Measurements from ENCODE around the gene CD86.
"Not testable (repeated sequence)": the region's sequence is repeated elsewhere in the genome, so short reads cannot be mapped to it uniquely, and the experiment has no call there.

CD86 gene, protein sequence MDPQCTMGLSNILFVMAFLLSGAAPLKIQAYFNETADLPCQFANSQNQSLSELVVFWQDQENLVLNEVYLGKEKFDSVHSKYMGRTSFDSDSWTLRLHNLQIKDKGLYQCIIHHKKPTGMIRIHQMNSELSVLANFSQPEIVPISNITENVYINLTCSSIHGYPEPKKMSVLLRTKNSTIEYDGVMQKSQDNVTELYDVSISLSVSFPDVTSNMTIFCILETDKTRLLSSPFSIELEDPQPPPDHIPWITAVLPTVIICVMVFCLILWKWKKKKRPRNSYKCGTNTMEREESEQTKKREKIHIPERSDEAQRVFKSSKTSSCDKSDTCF

GRCh38 chr3:122055215-122055614 lies at the start of gene CD86:
Gene CD86 (plus strand): TSS chr3:122055362. CDS start chr3:122055490, 128 bp downstream.
- no peak for DNase-seq (ENCODE audit: low read depth, low spot score)

GRCh38 chr3:122006267-122006666 lies 48.9 kb upstream of the CD86 start:
- no peak for DNase-seq (ENCODE audit: low read depth, low spot score)

- no peak for DNase-seq (ENCODE audit: low read depth, low spot score)
Observed at GRCh38 chr3:122008166-122008565, 47.0 kb upstream of the CD86 start.

GRCh38 chr3:122010506-122010905 lies 44.7 kb upstream of the CD86 start:
- DNase-seq (ENCODE audit: low read depth, low spot score): no peak

GRCh38 chr3:122011396-122011795 lies 43.8 kb upstream of the CD86 start:
- no peak for DNase-seq (ENCODE audit: low read depth, low spot score)

DNA sequence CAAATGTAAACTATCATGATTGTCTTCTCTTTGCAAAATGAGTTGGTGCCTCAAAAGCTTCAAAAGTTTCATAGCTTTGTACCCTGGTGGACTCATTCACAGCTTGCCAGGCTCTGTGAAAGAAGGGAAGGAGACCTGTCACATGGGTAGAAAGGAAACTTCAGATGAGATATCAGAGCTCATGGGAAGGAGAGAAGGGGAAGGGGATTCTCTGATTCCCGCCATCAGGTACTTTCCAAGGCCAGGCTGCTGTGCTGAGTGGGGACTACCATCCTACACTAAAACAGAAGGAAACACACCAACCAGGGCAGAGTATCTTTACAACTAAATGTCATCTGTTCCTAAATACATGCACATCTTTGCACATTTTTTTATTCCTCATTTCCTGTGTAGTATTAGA lies 42.3 kb upstream of the CD86 start:
- no peak for DNase-seq (ENCODE audit: low read depth, low spot score)

GRCh38 chr3:122013448-122013925 lies 41.7 kb upstream of the CD86 start:
- no peak for DNase-seq (ENCODE audit: low read depth, low spot score)

GRCh38 chr3:122014741-122015140 lies 40.4 kb upstream of the CD86 start:
- DNase-seq (ENCODE audit: low read depth, low spot score): no peak

DNA sequence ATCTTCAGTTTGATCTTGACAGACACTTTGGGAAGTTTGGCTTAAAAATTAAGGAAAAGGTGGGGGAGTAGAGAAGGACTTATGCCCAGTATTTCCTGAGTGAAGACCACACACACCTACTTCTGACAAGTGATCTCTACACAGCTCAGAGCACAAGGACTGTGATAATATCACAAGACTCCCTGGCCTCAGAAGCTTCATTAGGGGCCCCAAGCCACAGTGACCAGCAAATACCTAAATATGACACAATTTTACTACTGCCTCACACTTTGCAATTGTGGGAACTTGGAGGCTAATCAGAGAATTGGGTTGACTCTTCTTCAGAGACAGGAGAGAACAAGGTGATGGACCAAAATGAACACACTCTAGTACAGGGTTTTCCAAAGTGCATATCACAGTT lies 35.7 kb upstream of the CD86 start:
- DNase-seq (ENCODE audit: low read depth, low spot score): no peak

DNA sequence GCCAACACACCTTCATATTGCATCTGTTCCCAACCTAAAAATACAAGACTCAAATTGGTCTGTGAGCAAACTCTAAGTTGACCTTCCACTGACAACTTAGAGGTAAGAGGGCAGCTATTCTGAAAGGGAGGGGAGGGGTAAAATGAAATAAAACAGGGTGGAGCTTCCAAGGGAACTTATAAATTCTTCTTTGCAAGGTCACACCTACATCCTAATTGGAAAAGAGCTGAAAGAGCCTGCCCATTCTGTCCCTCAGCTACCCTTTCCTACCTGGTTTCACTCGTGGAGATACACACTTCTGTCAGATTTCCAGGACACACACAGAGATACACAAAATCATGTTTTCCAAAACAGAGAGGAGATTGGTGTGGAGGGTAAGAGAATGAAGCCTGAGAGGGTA lies 34.1 kb upstream of the CD86 start:
- no peak for DNase-seq (ENCODE audit: low read depth, low spot score)

GRCh38 chr3:122021811-122022401 lies 33.3 kb upstream of the CD86 start, which contains the start of gene ILDR1:
Gene ILDR1 (minus strand): TSS chr3:122022247. CDS start chr3:122022077, 170 bp downstream.
- DNase-seq (ENCODE audit: low read depth, low spot score): no peak

DNA sequence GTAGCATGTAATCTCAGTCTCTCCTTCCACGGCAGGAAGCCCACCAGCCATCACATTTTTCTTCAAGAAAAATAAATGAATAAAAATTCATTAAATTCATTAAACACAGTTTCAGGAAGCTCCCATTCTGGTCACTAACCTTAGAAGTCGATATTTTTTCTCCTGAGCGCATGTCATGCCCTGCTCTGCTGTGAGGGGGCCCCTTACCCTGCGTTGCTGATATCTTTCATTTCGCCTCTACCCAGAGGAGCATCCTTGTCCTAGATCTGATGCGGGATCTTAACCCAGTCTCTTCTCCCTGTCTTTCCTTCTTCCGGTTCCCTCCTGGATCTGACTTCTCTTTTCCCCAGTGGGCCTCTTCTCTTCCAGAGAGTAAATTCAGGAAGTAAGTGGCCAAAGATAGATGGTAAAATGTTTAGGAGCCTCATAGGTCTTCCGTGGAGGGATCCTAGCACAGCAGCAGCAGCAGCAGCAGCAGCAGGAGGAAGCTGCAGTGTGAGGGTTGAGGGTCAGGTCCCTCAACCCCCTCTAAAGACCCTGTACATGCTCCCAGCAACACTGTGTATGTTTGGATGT lies 31.7 kb upstream of the CD86 start:
- DNase-seq (ENCODE audit: low read depth, low spot score): no peak

- no peak for DNase-seq (ENCODE audit: low read depth, low spot score)
Observed at GRCh38 chr3:122024800-122025199, 30.4 kb upstream of the CD86 start.

GRCh38 chr3:122025296-122025695 lies 29.9 kb upstream of the CD86 start:
- DNase-seq (ENCODE audit: low read depth, low spot score): no peak

DNA sequence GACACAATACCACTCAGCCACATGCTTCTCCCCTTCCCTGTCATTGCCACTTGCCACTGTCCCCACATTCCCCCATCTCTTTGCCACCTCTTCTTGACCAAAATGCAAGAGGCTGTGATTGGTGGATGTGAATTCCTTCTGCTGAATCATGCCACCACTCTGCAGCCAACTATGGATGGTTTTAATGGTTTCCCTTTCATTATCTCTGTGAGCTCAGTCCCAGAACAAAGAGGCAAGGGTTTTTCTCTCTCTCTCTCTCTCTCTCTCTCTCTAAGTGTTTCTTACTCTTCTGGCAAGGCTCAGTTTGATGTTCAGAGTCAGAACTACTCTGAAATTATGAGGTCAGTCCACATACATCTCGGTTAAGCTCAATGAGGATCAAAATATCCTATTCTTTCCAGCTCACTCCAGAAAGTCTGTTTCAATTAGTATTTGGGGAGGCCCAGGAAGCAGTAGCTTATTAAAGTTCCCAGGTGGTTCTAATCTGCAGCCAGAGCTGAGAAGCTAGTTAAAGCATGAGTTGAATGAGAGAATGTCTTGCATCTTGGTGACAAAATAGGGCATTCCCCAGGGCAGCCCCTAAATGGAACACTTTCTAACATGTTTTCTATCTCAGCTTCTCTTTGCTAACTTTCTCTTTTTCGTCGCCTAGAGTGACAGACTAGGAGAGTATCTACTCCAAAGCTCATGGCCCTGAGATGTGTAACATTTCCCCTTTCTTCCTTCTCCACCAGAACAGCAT lies 24.6 kb upstream of the CD86 start:
- no peak for DNase-seq (ENCODE audit: low read depth, low spot score)

- no peak for DNase-seq (ENCODE audit: low read depth, low spot score)
Observed at GRCh38 chr3:122031123-122031468, 24.1 kb upstream of the CD86 start.

DNA sequence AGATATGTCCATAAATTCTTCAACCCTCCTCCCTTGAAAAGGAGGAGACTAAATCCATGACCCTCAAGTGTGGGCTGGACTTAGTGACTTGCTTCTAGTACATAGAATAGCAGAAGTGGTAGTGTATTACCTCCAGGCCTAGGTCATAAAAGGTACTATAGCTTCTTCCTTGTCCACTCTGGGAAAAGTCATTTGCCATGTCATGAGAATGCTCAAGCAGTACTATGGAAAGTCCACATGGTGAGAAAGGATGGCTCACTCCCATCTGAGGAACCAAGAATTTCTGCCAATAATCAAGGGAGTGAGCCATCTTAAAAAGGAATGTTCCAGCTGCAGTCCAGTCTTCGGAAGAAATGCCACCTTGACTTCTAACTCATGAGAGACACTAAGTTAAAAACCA lies 22.6 kb upstream of the CD86 start:
- no peak for DNase-seq (ENCODE audit: low read depth, low spot score)

DNA sequence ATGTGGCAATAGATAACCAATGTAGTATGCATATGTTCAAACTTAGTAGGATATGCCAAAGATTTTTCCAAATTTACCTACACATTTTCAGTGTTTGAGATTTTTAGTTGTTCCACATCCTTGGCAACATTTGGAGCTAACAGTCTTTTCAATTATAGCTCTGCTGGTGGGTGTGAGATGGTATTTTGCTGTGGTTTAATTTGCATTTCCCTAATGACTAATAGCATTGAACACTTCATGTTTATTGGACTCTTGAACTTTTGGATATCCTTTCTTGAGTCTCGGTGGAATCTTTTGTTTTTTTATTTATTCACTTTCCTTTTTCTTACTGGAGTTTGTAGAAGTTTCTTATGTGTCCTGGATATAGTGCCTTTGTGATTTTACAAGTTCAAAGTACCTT lies 22.1 kb upstream of the CD86 start:
- DNase-seq (ENCODE audit: low read depth, low spot score): no peak

DNA sequence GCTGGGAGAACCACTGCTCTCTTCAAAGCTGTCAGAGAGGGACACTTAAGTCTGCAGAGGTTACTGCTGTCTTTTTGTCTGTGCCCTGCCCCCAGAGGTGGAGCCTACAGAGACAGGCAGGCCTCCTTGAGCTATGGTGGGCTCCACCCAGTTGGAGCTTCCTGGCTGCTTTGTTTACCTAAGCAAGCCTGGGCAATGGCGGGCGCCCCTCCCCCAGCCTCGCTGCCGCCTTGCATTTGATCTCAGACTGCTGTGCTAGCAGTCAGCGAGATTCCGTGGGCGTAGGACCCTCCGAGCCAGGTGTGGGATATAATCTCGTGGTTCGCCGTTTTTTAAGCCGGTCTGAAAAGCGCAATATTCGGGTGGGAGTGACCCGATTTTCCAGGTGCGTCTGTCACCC lies 7.9 kb upstream of the CD86 start:
- not testable (repeated sequence) for DNase-seq (ENCODE audit: low read depth, low spot score)

DNA sequence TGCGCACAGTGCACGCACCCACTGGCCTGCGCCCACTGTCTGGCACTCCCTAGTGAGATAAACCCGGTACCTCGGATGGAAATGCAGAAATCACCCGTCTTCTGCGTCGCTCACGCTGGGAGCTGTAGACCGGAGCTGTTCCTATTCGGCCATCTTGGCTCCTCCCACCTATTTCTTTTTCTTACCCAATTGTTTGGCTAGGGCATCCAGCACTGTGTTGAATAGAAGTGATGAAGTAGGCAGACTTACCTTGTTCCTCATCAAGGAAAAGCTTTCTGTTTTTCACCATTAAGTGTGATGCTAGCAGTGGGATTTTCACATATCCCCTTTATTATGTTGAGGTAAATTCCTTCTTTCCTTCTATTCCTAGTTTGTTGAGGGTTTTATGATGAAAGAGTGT lies 7.4 kb upstream of the CD86 start:
- not testable (repeated sequence) for DNase-seq (ENCODE audit: low read depth, low spot score)

- DNase-seq (ENCODE audit: low read depth, low spot score): no peak
Observed at GRCh38 chr3:122052968-122053367, 2.2 kb upstream of the CD86 start.

DNA sequence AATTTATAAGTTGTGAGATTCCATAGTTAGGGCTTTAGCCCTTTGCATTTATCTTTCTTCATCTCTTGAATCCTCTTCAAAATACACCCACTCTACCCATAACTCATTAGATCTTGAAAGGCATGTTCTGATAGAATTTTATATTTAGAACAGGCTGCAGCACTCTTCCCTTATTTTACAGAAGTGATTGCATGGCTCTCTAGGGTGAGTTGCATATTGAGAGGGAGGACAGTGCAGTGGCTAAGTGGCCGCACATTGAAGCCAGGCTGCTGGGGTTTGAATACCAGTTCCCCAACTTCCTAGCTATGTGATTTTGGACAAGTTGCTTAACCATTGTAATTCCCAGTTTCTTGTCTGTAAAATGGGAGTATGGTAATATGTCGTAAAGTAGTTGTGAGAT lies 2.5 kb downstream of the CD86 start:
- DNase-seq (ENCODE audit: low read depth, low spot score): no peak

All from iPS DF 19.7 (cell line).